NCI-H187 treated with DMSO at 0.1 percent for 48 hours (cell line): ENCODE data around the gene MYO7B.

ENCODE experiments used
- DNase-seq: peaks from one replicate; lab custom pipeline; 2025; lab: John Stamatoyannopoulos, UW

MYO7B gene

GRCh38 chr2:127608061-127609030 is 72.9 kb downstream of the MYO7B start:
- no peak for DNase-seq

DNA sequence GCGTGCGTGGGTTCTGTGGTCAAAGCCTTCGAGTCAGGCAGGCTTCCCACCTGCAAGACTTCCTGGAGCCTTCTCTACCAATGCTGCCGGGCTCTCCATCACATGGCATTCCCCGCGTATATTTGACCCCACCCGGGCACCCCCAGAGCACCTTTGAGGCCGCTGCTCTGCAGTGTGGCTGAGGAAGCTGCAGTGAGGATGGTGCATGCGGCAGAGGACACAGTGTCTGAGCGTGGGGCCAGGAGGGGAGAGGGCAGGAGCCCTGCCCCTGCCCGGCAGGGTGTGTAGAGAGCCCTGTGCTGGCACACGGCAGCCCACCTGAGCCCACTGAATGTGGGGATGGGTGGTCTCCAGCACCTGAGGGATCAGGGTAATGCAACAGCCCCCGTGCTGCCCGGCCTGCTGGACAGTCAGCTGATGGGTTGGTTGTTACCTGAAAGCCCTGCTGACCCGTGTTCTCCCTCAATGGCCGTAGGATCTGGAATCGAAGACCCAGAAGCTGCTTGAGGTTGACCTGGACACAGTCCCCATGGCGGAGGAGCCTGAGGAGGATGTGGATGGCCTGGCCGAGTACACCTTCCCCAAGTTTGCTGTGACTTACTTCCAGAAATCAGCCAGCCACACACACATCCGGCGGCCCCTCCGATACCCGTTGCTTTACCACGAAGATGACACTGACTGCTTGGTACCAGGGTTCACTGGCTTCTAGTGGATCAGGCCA is 73.7 kb downstream of the MYO7B start:
- DNase-seq = no peak

DNA sequence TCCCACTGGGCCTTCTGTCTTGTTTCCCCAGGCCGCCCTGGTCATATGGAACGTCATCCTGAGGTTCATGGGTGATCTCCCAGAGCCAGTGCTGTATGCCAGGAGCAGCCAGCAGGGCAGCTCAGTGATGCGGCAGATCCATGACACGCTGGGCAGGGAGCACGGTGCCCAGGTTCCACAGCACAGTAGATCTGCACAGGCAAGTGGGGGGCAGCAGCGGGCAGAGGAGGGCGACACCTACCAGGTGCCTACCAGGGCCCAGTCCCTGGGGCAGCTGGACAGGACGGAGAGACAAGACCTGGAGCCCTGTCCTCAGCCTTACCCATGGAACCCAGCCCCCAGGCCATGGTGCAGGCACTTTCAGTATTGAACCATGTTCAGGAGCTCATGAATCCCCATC is 74.3 kb downstream of the MYO7B start:
- no peak for DNase-seq

GRCh38 chr2:127610561-127610960 is 75.1 kb downstream of the MYO7B start:
- DNase-seq = no peak

GRCh38 chr2:127611076-127611925 is 75.8 kb downstream of the MYO7B start:
- DNase-seq = no peak

DNA sequence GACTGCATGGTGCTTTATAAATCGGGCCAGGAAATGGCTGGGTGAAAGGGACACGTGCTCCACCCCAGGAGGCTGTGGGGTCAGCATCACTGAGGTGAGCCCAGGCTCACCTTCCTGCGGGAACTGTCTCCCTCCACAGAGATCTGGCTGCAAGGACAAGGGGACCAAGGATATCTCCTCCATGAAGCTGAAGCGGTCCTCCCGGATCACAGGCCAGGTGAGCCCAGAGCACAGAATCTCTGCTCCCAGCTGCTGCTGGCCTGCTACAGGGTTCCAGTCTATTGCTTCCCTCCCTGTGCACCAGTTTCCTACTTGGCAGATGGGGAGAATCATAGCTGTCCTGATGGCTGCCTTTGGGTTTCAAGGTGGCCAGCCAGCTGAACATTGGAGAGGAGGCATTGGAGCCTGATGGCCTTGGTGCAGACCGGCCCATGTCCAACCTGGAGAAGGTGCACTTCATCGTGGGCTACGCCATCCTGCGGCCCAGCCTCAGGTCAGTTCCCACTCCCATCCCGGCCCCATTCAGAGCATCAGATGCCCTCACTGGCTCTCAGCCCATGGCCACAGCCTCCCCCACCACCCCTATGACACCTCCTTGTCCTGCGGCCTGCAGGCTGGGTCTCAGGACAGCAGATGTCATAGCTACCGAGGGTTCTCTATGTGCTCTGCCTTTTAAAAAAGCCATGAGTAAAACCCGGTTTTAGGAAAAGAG is 76.8 kb downstream of the MYO7B start:
- no peak for DNase-seq

DNA sequence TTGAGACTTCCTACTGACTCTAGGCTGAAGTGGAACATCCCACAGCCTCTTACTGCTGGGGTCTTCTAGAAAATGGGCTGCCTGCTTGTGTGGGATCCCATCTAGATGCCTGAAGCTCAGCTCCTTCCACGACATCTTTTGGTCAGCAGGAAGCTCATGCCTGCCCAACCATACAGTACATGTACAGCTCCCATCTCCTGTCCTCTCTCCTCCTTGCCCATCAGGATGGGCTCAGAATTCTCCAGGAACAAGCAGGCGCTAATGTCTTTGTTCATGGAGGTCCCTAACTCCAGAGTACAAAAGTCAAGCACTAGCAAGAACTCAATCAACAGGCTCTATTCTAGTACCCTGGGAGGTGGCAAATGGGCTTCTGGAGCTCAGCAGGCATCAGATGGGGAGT is 78.8 kb downstream of the MYO7B start:
- no peak for DNase-seq

- DNase-seq = no peak
Observed at GRCh38 chr2:127614731-127615130, 79.2 kb downstream of the MYO7B start.

DNA sequence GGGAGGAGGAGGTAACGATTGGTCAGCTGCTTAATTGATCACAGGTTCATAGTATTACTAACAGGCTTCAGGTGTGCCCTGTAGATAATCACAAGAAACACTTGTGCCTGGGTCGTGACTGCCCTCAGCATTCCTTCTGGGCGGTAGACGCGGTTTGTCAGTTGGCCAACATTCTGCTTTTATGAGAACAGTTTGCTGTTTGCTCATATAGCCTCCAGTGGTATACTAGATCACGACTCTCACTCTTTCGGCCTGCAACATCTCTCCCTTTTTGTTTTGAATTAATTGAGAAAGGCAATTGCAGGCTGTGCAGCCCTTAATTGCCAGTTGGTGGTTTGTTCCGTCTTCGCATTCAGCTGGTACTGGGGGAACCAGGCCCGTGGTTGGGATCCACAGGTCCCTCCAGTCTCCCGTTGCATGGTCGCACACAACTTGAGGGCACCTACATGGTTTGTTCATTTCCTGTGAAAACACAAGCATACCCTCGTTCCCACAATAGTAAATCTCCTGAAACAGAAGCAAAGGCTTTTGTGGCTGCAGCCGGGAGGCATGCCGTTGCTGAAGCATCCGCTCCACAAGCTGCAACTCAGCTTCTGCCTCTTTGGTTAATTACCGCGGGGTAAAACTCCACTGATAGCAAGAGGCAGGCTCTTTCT is 80.2 kb downstream of the MYO7B start:
- no peak for DNase-seq

- DNase-seq = no peak
Observed at GRCh38 chr2:127618551-127619202, 83.2 kb downstream of the MYO7B start.

GRCh38 chr2:127619203-127619590 is 83.7 kb downstream of the MYO7B start:
- DNase-seq = no peak

- DNase-seq = no peak
Observed at GRCh38 chr2:127619877-127620705, 84.6 kb downstream of the MYO7B start.

DNA sequence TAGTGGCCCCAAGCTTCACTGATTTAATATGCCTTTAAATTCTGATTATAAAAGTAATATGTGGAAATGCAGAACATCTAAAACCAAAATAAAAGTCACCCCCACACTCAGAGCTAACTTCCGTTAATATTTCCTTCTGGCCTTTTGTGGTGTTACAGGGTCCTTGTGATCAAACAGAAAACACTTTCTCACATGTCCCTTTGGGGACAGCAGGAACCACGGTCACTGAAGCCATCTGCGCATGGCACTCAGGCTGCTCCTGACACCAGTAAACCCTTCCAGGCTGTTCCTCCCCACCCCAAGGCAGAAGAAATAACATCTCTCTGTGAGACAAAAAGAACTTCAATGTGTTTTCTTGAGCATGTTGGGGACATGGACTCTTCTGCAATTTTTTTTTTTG is 85.4 kb downstream of the MYO7B start:
- DNase-seq = no peak

GRCh38 chr2:127621981-127622431 is 86.5 kb downstream of the MYO7B start:
- DNase-seq = no peak

DNA sequence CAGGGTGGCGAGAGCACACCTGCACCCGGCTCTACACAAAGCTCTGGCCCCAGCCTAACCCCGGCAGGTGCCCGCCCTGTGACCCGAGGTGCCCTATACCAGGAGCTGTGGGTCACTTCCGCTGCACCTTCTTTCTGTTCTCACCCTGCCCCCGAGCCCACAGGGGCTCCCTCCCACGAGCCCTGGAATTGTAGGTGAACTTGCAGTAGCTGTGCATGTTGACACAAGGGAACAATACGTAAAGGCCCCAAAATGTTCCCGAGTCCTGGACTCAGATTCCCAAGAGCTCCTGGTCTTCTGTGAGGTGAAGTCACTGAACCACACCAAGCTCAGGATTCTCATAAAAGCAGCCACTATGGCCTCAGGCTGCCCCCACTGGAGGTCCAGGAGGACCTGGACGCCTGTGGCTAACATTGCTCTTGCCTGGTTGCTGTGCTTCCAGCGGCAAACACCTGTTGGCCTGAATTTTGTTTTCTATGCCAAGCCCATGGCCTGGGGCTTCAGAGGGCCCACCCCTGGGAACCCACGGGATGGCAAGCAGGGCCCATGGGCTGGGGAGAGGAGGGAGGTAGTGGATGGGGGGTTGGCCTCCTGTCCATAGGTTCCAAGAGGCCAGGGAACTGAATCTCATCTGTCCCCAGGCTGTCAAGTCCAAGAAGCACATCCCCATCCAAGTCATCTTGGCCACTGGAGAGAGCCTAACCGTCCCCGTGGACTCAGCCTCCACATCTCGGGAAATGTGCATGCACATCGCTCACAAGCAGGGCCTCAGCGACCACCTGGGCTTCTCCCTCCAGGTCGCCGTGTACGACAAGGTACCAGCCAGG is 87.3 kb downstream of the MYO7B start:
- no peak for DNase-seq

- DNase-seq = no peak
Observed at GRCh38 chr2:127623388-127624319, 88.2 kb downstream of the MYO7B start.

DNA sequence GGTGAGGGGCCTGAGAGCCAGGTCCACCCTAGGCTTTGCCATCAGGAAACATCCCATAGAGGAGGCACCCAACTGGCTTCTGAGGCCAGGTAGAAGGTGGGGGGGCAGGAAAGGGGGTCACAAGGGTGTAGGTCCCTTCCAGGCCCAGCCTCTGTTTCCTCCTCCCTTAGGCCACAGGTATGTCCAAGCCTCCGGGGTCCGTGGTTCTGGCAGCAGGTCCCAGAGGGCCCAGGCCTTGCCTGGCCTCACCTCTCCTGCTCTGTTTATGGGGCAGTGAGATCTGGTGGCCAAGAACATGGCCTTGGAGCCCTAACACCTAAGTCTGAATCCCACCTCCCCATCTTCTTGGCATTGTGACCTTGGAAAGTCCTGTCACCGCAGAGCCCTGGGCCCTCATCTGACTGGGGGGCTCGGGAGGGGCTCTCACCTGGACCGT is 88.9 kb downstream of the MYO7B start:
- DNase-seq = no peak
